H4 (cell line): Measurements from ENCODE around the gene YPEL5. TPM values are rescaled to one million over a fixed set of nuclear protein-coding genes. Genes with fewer than 3 reads are reported as not detected.
A peak's percentile ranks its signal among the peaks of the same experiment; 100 is the strongest.

Experiments used
- DNase-seq: peaks from one replicate; pipeline ENCODE4 v3.0.0-alpha.2; 2015; ENCODE audit warnings: low spot score
- total RNA-seq: library from RNA; depleted of rRNA; stranded (reverse); fragments of >200 nt; shearing (Covaris generic); gene quantifications from 2 replicates; pipeline ENCODE4 v1.2.3, GENCODE V29; 2014

Gene YPEL5
- total RNA-seq, 1 experiment from 2014 or later, result 46.7 TPM

DNA sequence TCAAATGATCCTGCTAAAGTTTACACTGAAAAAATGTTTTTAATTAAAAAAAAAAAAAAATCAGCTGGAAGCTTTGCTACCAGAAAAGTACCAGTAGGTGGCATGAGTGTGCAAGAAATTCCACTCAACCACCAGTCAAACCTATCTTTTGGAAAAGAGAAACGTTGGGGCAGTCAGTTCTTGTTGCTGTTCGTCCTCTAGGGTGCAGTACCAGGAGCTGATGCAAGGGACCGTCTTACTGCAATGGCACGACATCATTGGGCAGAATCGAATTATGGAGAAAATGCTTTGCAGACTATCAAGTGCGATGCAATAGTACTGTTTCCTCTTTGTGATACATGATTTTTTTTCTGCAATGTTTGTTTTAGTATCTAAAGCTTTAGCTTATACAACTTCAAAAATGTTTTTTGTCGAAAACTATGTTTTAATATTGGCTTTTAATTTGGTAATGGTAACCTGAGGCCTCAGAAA is 18.3 kb downstream of the YPEL5 start:
- DNase-seq, result peak; percentile 89

DNA sequence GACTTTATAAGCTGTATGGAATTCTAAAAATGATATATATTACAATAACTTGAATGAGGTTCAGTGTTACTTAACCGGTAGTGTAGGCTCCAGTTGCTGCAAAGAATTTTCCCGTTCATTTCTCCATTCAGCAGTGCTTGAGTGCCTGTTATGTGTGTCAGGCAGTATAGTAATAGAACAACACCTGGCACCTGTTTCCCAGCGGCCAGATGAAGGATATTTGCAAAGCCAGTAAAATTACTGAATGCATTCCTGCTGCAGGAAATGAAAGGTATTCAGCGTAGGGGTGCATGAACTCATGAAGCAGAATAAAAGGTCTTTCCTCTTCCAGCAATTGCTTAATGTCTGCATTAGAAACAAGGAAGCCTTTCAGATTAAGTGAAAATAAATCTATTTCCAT is 18.8 kb downstream of the YPEL5 start:
- no peak for DNase-seq

GRCh38 chr2:30172627-30173026 is 25.8 kb downstream of the YPEL5 start:
- DNase-seq, result no peak

DNA sequence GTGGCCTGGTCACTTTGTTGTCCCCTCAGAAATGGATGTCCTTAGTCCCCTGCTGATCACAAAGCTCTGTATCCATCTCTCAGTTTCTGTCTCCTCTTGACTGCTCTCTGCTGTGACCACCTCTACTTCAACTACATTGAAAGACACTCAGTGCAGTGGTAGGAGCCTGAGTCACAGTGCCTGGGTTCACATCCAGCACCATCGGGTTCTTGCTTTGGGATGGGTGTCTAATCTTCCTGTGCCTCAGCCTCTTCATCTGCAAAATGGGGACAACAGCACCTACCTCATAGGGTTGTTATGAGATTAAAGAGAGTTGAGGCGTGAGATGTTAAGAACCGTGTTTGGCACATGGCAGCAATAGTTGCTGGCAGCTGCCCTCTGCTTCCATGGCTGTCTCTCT is 30.6 kb downstream of the YPEL5 start:
- DNase-seq, result no peak

GRCh38 chr2:30177956-30178355 is 31.1 kb downstream of the YPEL5 start:
- DNase-seq, result no peak

DNA sequence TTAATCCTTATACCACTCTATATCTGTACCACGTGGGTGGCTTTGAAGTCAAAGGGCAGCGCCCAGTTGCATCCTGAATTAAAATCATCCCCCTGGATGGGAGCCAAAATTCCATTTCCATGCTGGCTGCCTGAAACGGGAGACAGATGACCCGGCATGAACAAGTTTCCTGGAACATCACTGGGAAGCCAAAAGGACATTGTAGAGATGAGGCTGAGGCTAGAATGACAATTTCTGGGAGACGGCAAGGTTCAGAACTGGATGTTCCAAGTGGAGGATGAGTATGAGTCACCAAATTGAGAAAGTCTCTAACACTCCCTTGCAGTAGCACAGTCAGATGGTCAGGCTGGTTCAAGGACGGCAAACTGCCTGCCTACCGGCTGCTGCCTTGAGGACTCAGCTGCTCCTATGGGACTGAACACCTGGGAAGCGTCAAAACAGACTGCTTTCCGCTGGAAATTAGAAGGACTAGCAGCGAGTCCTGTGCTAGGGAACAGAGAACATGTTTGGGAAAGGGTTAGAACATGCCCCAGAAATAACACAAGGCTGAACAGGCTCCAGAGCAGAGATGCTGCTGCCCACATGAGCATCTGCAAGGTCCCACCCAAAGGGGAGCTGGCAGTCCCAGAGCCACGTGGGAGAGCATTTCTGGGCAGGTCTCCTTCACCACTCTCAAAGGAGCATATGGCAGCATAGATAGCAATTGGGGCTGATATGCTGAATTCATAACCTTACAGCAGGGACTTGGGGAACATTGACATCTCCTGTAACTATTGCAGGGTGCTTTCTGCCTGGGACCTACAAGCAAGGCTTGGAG is 32.0 kb downstream of the YPEL5 start:
- DNase-seq, result no peak

- no peak for DNase-seq
These were observed 32.7 kb downstream of the YPEL5 start for GRCh38 chr2:30179536-30179935.

DNA sequence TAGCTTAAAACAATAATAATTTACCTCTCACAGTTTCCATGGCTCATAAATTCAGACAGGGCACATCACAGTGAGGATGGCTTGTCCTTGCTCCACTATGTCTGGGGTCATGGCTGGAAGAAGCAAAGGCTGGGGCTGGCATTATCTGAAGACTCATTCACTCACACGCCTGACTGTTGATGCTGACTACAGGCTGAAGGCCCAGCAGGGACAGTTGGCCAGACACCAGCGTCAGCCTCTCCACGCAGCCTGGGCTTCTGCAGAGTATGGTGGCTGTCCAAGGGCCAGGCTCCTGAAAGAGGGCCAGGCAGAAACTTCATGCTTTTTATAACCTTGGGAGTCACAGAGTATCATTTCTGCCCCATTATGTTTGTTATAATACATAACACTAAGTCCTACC is 33.4 kb downstream of the YPEL5 start:
- DNase-seq, result no peak

- no peak for DNase-seq
These were observed 34.4 kb downstream of the YPEL5 start for GRCh38 chr2:30181176-30181575.

DNA sequence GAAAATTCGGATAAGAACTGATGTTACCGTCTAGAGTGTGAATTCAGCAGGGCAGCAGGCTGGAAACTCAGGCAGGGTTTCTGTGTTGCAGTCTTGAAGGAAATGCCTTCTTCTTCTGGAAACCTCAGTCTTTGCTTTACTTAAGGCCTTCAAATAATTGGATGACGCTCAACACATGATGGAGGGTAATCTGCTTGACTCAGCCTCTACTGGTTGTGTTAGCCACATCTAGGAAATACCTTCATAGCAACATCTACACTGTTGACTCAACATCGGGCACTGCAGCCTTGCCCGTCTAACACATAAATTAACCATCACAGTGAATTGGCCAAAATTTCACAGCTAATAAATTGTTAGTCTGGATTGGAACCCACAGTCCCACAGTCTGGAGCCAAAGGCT is 37.2 kb downstream of the YPEL5 start:
- DNase-seq, result no peak

DNA sequence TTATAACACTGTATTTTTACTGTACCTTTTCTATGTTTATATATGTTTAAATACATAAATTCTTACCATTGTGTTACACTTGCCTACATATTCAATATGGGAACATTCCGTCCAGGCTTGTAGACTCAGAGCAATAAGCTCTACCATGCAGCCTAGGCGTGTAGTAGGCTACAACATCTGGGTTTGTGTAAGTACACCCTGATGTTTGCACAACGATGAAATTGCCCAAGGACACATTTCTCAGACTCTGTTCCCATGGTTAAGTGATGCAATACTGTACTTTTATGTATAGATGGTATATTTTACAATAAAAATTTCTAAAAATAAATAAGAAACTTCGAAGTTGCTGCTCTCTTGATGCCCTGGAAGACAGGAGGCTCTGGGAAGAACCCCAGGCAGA is 38.4 kb downstream of the YPEL5 start:
- no peak for DNase-seq

GRCh38 chr2:30188292-30188691 is 41.5 kb downstream of the YPEL5 start:
- DNase-seq, result no peak

DNA sequence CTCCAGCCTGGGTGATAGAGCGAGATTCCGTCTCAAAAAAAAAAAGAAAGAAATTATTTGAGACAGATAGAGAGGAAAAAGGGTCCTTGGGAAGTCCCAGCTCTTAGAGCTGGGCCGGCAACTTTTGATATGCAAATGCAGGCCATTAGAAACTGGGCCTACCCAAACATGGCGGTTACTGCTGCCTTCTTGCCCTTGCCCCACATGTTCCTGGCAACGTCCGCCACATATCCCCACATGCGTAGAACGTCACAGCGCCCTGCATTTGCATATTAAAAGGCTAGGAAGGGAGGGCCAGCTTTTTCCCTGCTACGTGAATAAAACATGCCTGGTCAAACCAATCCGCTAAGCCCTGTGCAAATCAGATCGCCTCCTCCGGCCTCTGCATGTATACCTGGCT is 43.8 kb downstream of the YPEL5 start:
- no peak for DNase-seq

- no peak for DNase-seq
These were observed 44.3 kb downstream of the YPEL5 start for GRCh38 chr2:30191107-30191506.

DNA sequence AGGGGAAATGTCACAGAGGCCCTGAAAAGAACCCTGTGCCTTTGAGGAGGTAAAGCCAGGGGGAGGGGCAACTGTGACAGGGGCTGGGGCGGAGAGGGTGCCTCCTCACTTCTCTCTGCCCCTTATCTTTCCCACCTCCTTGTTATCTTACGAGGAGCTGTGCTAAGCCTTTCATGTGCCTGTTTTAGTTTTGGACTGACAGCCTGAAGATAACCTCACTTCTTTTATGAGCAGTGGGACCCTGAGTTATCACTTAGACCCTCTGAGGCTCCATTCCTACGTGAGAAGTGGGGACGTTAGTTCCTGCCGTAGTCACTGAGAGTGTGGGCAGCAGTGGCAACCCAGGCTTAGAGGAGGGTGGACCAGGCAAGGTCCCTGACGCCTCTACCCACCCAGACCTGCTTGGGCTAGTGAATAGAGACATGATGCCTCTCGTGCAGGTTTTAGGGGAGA is 45.0 kb downstream of the YPEL5 start:
- no peak for DNase-seq

DNA sequence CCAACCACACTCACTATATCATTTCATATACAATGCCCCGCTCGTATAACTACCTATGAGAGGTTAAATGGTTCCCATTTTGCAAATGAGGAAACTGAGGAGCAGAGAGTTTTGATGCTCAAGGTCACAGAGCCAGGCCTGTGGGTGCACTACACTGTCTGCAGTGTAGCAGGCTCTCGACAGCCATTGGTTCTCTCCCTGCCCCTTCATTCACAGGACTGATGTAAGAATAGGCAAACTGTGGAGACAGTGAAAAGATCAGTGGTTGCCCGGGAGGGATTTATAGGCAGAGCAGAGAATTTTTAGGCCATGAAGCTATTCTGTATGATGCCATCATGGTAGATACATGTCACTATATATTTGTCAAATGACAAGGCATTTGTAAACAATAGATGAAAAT is 45.5 kb downstream of the YPEL5 start:
- DNase-seq, result no peak

DNA sequence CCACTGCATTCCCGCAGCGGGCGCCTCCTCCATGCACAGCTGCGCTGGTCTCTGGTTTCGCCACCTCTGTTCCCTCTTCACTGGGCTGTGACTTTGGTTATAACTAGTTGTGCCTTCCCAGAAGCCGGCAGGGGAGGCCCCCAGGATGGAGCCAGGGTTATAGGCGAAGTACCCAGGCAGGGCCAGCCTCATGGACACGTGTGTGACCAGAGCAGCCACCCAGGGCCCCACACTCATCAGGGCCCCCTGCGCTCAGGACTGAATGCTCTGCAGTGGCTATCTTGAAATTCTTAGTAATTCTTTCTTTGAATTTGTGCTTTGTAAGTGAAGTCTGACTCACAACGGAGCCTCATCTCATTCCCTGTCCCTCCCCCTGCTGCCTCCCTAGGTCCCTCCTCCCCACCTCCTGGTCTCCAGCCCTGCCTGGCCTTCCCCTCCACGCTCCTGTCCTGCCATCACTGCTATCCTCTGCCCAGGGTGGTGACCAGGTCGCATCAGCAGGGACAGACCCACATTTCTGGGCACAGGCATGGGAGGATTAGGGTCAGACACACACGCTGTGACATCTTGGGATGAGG is 46.4 kb downstream of the YPEL5 start:
- no peak for DNase-seq

GRCh38 chr2:30194421-30194820 is 47.6 kb downstream of the YPEL5 start:
- DNase-seq, result no peak

- DNase-seq, result no peak
These were observed 48.2 kb downstream of the YPEL5 start for GRCh38 chr2:30195016-30195415.

DNA sequence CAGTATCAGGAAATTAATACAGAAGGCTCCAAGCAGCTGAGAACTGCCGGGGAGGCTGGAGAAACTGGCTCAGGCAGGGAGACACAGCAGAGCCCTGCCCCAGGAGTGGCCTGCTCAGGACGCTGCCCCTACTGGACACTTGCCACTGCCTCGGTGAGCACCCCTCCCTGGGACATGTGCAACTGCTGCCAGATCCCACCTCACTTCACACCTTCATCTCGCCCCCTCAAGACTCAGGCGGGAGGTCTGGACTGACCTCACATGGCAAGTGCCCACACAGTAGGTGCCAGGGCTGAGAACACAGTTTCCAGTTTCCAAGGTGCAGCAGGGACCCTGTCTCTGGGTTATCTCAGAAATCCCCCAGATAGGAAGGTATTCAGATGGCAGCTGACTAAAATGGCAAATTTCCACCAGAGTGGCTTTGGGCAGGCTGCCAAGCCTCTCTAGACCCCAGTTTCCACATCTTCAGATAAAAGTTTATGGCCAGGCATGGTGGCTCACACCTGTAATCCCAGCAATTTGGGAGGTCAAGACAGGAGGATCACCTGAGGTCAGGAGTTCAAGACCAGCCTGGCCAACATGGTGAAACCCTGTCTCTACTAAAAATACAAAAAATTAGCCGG is 50.9 kb downstream of the YPEL5 start:
- DNase-seq, result no peak

DNA sequence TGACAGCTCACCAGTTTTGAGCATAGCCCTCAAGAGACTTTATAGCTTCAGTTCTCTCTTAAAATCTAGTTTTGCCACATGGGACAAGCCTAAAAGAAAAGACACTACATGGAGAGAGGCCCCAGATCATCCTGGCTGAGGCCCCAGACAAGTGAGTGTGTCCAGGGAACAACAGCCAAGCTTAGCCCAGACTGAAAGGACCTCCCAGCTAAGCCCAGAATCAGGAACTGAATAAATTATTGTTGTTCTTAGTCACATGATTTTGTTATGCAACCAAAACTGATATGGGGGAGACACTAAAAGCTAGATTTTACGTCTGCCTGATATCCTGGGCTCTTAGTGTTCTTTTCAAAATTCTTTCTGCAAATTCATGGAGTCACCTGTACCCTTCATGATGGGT is 55.2 kb downstream of the YPEL5 start:
- DNase-seq, result no peak

- DNase-seq, result no peak
These were observed 56.3 kb downstream of the YPEL5 start for GRCh38 chr2:30203156-30203555.

DNA sequence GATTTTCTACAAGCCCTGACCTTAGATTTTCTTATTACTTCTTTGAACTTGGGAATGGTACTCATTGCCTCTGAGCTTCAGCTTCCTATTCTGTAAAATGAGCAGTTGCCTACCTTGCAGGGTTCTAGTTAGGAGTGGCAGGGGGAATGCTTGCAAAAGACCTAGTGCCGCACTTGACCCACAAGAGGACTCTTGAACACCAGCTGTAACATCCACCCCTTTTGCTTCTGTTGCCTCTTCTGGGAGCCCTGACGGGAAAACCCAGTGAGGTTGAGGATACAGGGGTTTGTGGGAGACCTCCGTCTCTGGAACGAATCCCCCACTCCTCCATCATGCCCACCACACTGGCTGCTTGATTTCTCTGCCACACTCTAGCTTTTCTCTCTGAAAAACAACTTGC is 57.5 kb downstream of the YPEL5 start:
- DNase-seq, result no peak
